Testis (tissue), 2 donors: ENCODE measurements around the gene UBXN6.

Experiments
- POLR2A ChIP-seq: fragments of 450-650 bp; IDR thresholded peaks from one replicate; pipeline ENCODE4 v1.6.1; 2017; ENCODE audit warnings: antibody characterized with exemption, mild to moderate bottlenecking, moderate library complexity
- TF ChIP-seq, protein P1 (sequence below), 3 experiments: fragments of 450-650 bp in 2 of 3; fragments of 200-600 bp in 1 of 3; sonication (generic) in 1 of 3; IDR thresholded peaks; one replicate each; pipeline ENCODE4 v1.5.1; 2016 to 2019; ENCODE audit warnings: antibody characterized with exemption in 3 of 3, mild to moderate bottlenecking in 2 of 3, moderate library complexity in 1 of 3

DNA sequence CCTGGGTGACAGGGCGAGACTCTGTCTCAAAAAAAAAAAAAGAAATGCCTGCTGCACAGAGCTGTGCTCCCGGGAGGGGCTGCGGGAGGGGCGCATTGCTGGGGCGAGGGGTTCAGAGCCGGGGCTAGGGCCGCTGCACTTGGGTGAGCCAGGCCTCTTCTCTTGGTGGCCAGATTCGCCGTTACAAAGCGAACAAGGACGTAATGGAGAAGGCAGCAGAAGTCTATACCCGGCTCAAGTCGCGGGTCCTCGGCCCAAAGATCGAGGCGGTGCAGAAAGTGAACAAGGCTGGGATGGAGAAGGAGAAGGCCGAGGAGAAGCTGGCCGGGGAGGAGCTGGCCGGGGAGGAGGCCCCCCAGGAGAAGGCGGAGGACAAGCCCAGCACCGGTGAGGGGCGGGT, 41.7 kb upstream of the UBXN6 start:
- TF ChIP-seq, protein P1, sequence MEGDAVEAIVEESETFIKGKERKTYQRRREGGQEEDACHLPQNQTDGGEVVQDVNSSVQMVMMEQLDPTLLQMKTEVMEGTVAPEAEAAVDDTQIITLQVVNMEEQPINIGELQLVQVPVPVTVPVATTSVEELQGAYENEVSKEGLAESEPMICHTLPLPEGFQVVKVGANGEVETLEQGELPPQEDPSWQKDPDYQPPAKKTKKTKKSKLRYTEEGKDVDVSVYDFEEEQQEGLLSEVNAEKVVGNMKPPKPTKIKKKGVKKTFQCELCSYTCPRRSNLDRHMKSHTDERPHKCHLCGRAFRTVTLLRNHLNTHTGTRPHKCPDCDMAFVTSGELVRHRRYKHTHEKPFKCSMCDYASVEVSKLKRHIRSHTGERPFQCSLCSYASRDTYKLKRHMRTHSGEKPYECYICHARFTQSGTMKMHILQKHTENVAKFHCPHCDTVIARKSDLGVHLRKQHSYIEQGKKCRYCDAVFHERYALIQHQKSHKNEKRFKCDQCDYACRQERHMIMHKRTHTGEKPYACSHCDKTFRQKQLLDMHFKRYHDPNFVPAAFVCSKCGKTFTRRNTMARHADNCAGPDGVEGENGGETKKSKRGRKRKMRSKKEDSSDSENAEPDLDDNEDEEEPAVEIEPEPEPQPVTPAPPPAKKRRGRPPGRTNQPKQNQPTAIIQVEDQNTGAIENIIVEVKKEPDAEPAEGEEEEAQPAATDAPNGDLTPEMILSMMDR (IDR thresholded peaks at IDR 0.05) = no peak
- no peak for TF ChIP-seq POLR2A
